A549 (cell line): ENCODE data around the gene MERTK.
"Not testable (repeated sequence)": the region's sequence is repeated elsewhere in the genome, so short reads cannot be mapped to it uniquely, and the experiment has no call there.

Experiments used
- NFE2L2 ChIP-seq: fragments of 150-350 bp; conservative IDR thresholded peaks from 2 replicates; pipeline ENCODE4 v1.6.1; 2014; ENCODE audit warnings: low read length
- SREBF2 ChIP-seq: fragments of 450-650 bp; IDR thresholded peaks from 2 replicates; pipeline ENCODE4 v1.6.1; 2014; ENCODE audit warnings: mild to moderate bottlenecking, moderate library complexity
- TF ChIP-seq, protein P1 (sequence below): fragments of 450-650 bp; IDR thresholded peaks from 2 replicates; pipeline ENCODE4 v1.6.1; 2014; ENCODE audit warnings: antibody characterized with exemption
- TF ChIP-seq, protein P2 (sequence below): fragments of >200 bp; sonication (Bioruptor Twin); formaldehyde crosslinking; IDR thresholded peaks from 3 replicates; pipeline ENCODE4 v1.5.1; 2016
- TF ChIP-seq, protein P3 (sequence below): IDR thresholded peaks from 2 replicates; pipeline ENCODE4 v1.6.1; 2012
- TF ChIP-seq, protein P4 (sequence below): fragments of 200-600 bp; sonication (generic); IDR thresholded peaks from 2 replicates; pipeline ENCODE4 v1.6.1; 2016; ENCODE audit warnings: antibody characterized with exemption, mild to moderate bottlenecking, moderate library complexity

DNA sequence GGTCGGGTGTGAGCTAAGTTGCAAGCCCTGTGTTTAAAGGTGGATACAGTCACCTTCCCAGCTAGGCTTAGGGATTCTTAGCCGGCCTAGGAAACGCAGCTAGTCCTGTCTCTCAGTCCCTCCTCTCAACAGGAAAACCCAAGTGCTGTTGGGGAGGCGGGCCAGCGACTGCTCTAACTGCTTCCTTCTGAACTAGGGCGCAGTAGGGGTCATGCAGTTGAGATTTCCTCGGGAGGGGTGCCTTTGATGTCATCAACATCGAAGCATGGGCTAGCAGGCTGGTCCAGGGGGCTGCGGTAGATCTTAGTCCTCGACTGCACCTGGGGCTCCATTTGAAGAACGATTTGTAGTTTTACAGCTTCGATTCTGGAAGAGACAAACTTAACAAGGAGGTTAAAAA is 141.1 kb downstream of the MERTK start:
- TF ChIP-seq, protein P1, sequence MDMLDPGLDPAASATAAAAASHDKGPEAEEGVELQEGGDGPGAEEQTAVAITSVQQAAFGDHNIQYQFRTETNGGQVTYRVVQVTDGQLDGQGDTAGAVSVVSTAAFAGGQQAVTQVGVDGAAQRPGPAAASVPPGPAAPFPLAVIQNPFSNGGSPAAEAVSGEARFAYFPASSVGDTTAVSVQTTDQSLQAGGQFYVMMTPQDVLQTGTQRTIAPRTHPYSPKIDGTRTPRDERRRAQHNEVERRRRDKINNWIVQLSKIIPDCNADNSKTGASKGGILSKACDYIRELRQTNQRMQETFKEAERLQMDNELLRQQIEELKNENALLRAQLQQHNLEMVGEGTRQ = not testable (repeated sequence)
- TF ChIP-seq, protein P2, sequence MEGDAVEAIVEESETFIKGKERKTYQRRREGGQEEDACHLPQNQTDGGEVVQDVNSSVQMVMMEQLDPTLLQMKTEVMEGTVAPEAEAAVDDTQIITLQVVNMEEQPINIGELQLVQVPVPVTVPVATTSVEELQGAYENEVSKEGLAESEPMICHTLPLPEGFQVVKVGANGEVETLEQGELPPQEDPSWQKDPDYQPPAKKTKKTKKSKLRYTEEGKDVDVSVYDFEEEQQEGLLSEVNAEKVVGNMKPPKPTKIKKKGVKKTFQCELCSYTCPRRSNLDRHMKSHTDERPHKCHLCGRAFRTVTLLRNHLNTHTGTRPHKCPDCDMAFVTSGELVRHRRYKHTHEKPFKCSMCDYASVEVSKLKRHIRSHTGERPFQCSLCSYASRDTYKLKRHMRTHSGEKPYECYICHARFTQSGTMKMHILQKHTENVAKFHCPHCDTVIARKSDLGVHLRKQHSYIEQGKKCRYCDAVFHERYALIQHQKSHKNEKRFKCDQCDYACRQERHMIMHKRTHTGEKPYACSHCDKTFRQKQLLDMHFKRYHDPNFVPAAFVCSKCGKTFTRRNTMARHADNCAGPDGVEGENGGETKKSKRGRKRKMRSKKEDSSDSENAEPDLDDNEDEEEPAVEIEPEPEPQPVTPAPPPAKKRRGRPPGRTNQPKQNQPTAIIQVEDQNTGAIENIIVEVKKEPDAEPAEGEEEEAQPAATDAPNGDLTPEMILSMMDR = not testable (repeated sequence)
- TF ChIP-seq, protein P3, sequence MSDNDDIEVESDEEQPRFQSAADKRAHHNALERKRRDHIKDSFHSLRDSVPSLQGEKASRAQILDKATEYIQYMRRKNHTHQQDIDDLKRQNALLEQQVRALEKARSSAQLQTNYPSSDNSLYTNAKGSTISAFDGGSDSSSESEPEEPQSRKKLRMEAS = not testable (repeated sequence)
- not testable (repeated sequence) for TF ChIP-seq SREBF2, NFE2L2
- TF ChIP-seq, protein P4, sequence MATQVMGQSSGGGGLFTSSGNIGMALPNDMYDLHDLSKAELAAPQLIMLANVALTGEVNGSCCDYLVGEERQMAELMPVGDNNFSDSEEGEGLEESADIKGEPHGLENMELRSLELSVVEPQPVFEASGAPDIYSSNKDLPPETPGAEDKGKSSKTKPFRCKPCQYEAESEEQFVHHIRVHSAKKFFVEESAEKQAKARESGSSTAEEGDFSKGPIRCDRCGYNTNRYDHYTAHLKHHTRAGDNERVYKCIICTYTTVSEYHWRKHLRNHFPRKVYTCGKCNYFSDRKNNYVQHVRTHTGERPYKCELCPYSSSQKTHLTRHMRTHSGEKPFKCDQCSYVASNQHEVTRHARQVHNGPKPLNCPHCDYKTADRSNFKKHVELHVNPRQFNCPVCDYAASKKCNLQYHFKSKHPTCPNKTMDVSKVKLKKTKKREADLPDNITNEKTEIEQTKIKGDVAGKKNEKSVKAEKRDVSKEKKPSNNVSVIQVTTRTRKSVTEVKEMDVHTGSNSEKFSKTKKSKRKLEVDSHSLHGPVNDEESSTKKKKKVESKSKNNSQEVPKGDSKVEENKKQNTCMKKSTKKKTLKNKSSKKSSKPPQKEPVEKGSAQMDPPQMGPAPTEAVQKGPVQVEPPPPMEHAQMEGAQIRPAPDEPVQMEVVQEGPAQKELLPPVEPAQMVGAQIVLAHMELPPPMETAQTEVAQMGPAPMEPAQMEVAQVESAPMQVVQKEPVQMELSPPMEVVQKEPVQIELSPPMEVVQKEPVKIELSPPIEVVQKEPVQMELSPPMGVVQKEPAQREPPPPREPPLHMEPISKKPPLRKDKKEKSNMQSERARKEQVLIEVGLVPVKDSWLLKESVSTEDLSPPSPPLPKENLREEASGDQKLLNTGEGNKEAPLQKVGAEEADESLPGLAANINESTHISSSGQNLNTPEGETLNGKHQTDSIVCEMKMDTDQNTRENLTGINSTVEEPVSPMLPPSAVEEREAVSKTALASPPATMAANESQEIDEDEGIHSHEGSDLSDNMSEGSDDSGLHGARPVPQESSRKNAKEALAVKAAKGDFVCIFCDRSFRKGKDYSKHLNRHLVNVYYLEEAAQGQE = not testable (repeated sequence)
